GM21576 (cell line): ENCODE results near the gene SPRYD7.

ENCODE experiments used
- ATAC-seq: cut with Tn5 transposase; IDR thresholded peaks from one replicate; pipeline ENCODE4 v1.9.1; 2021; ENCODE audit warnings: mild to moderate bottlenecking, moderate library complexity; ENCODE audit not compliant: unreplicated experiment

Gene SPRYD7

DNA sequence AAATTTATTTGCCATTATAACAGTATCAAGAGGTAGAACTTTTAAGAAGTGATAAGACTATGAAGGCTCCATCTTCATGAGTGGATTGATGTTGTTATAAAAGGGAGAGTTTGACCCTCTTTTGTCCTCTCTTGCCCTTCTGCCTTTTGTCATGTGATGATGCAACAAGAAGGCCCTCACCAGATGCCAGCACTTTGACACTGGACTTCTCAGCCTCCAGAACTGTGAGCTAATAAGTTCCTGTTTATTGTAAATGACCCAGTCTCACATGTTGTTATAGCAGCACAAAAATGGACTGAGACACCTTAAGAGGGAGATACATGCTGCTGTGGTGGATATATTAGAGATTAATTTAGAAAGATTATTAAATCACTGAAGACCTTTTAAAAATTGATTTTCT, 71.6 kb downstream of the SPRYD7 start:
- ATAC-seq, result no peak
